CD4-positive, alpha-beta T cell (primary cell): ENCODE measurements around the gene MAP2K7. TPM values are rescaled to one million over a fixed set of nuclear protein-coding genes. Genes with fewer than 3 reads are reported as not detected.
A peak's percentile ranks its signal among the peaks of the same experiment; 100 is the strongest.

Experiments
- ATAC-seq: fragments of 200-7000 bp; cut with Tn5 transposase; one replicate; pipeline ENCODE4 v1.10.0; 2022; ENCODE audit warnings: mild to moderate bottlenecking; ENCODE audit not compliant: poor library complexity
- CTCF ChIA-PET: fragments of 350-600 bp; sonication (Branson Sonifier 250); formaldehyde crosslinking; loops from one replicate; lab custom pipeline; 2021; ENCODE audit warnings: antibody characterized with exemption, inconsistent platforms; lab: Charles Lee
- POLR2A ChIA-PET: fragments of 350-600 bp; sonication (Branson Sonifier 250); formaldehyde crosslinking; loops from one replicate; lab custom pipeline; 2021; ENCODE audit warnings: antibody characterized with exemption, inconsistent platforms; lab: Charles Lee
- DNase-seq, 14 experiments: peaks; one replicate each; pipeline ENCODE4 v3.0.0-alpha.2; 2013 to 2020; ENCODE audit warnings: mixed read lengths in 2 of 14
- H3K27ac ChIP-seq, 2 donors: one replicate each; pipeline versions ENCODE4 v1.5.1 to v1.7.0; 2013; ENCODE audit warnings: low read length in 2 of 2, low read depth in 1 of 2, mild to moderate bottlenecking in 1 of 2
- H3K27me3 ChIP-seq, 2 experiments: 1 replicate in 1 of 2; 2 replicates in 1 of 2; pipeline versions ENCODE4 v1.6.1 to v1.7.0; 2013; ENCODE audit warnings: low read length in 2 of 2, control low read depth in 1 of 2, mild to moderate bottlenecking in 1 of 2, moderate library complexity in 1 of 2; ENCODE audit not compliant: insufficient read depth in 2 of 2, control insufficient read depth in 1 of 2
- H3K36me3 ChIP-seq: one replicate; pipeline ENCODE4 v1.6.1; 2013; ENCODE audit warnings: low read length, control low read depth; ENCODE audit not compliant: insufficient read depth
- H3K4me1 ChIP-seq: one replicate; pipeline ENCODE4 v1.6.1; 2013; ENCODE audit warnings: low read length, control low read depth; ENCODE audit not compliant: insufficient read depth
- H3K4me3 ChIP-seq: one replicate; pipeline ENCODE4 v1.5.1; 2013; ENCODE audit warnings: mild to moderate bottlenecking, low read length, moderate library complexity
- H3K9me3 ChIP-seq, 2 experiments: 1 replicate in 1 of 2; 2 replicates in 1 of 2; pipeline versions ENCODE4 v1.6.1 to v1.7.0; 2013; ENCODE audit warnings: low read length in 2 of 2, mild to moderate bottlenecking in 2 of 2, control low read depth in 1 of 2, moderate library complexity in 1 of 2; ENCODE audit not compliant: control insufficient read depth in 1 of 2, insufficient read depth in 1 of 2
- H3K27ac Mint-ChIP-seq: one replicate; pipeline ENCODE4 v1.8.0; 2020; ENCODE audit warnings: mixed read lengths
- H3K27me3 Mint-ChIP-seq: one replicate; pipeline ENCODE4 v1.8.0; 2021; ENCODE audit warnings: mixed read lengths
- H3K36me3 Mint-ChIP-seq: one replicate; pipeline ENCODE4 v1.8.0; 2021; ENCODE audit warnings: low read depth, mixed read lengths
- H3K4me1 Mint-ChIP-seq: one replicate; pipeline ENCODE4 v1.8.0; 2021; ENCODE audit warnings: low read depth, mixed read lengths
- H3K4me3 Mint-ChIP-seq: one replicate; pipeline ENCODE4 v1.8.0; 2020; ENCODE audit warnings: mild to moderate bottlenecking, mixed read lengths
- H3K9me3 Mint-ChIP-seq: one replicate; pipeline ENCODE4 v1.8.0; 2020; ENCODE audit warnings: mixed read lengths
- intact Hi-C, 2 experiments: fragments of 100-400 bp; cut with DNase I in 1 of 2; cut with micrococcal nuclease in 1 of 2; formaldehyde crosslinking; loops; one replicate each; pipeline versions ENCODE4 v1.15.1 to v1.9.0; 2023 to 2025; cut with DNase I, micrococcal nuclease
- total RNA-seq, 174 experiments: library from RNA in 2 of 174; stranded (reverse) in 2 of 174; gene quantifications; one replicate each; pipeline ENCODE4 v1.2.3 and lab custom pipeline; 2021 to 2026
- TF ChIP-seq, protein P1 (sequence below): fragments of 200-600 bp; IDR thresholded peaks from one replicate; pipeline ENCODE4 v1.8.0; 2022; ENCODE audit warnings: antibody characterized with exemption, mild to moderate bottlenecking

Gene MAP2K7
- total RNA-seq, 2 experiments from 2014 or later: 81.7 to 82.3 TPM

- Mint-ChIP-seq H3K4me3 (peak overlapping the region; percentile 91), H3K36me3 (peaks cover 26% of the 10 kb centered on the region), H3K27me3 (peaks cover 6% of the 10 kb centered on the region), H3K27ac (peak overlapping the region; percentile 89), H3K4me1 (peaks cover 26% of the 10 kb centered on the region), H3K9me3 (no peaks in the 10 kb centered on the region)
- Histone ChIP-seq H3K4me1 (peaks cover 55% of the 10 kb centered on the region), H3K4me3 (peak overlapping the region; percentile 85), H3K27ac (peak overlapping the region; percentile 68 to 87), H3K9me3 (no peaks in the 10 kb centered on the region), H3K27me3 (no peaks in the 10 kb centered on the region), H3K36me3 (peaks cover 29% of the 10 kb centered on the region)
- TF ChIP-seq, protein P1, sequence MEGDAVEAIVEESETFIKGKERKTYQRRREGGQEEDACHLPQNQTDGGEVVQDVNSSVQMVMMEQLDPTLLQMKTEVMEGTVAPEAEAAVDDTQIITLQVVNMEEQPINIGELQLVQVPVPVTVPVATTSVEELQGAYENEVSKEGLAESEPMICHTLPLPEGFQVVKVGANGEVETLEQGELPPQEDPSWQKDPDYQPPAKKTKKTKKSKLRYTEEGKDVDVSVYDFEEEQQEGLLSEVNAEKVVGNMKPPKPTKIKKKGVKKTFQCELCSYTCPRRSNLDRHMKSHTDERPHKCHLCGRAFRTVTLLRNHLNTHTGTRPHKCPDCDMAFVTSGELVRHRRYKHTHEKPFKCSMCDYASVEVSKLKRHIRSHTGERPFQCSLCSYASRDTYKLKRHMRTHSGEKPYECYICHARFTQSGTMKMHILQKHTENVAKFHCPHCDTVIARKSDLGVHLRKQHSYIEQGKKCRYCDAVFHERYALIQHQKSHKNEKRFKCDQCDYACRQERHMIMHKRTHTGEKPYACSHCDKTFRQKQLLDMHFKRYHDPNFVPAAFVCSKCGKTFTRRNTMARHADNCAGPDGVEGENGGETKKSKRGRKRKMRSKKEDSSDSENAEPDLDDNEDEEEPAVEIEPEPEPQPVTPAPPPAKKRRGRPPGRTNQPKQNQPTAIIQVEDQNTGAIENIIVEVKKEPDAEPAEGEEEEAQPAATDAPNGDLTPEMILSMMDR: no peak
- ChIA-PET POLR2A (interaction anchor here (0.7 to 2.2 kb wide), 15 partner anchors 8 to 555 kb away, joined by 3 to 116 read pairs (median 4); partner anchors contain the start of genes ARHGEF18, PET100, PNPLA6 and SNAPC2), CTCF (interaction anchor here (0.6 to 3.5 kb wide), 13 partner anchors 12 to 1544 kb away, joined by 3 to 26 read pairs (median 4); partner anchors contain the start of genes PRR36, SNAPC2, TIMM44 and TRAPPC5)
- intact Hi-C loops: loop anchor here in 1 of 2 experiments (1.0 to 10.0 kb wide), 3 partner anchors 16 to 370 kb away; partner anchors contain the start of genes PNPLA6, SNAPC2 and TIMM44
- ATAC-seq (peak; percentile 62), DNase-seq (peak in 8 of 14 experiments; percentile 30 to 93 (median 68))
Observed at GRCh38 chr19:7904074-7905020, 670 bp downstream of the MAP2K7 start.

DNA sequence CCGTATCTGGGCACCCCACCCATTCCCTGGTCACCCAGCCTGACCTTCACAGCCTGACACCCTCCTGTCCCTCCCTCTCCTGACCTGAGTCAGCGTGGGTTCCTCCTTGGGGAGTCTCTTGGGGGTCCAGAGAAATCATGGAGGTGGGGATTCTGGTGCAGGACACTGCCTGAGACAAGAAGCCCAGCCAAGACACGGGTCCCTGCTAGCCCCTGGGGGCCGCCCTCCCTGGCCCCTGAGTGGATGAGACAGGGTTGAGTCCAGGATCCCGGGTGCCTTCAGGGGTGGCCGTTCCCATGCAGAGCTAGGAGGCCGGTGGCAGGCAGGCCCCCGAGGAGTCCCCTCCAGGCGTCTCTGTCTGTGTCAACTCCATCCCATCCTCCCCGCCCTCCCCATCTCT, 1.6 kb downstream of the MAP2K7 start:
- intact Hi-C loops: loop anchor here in 1 of 2 experiments (10.0 kb wide), 1 partner anchor 370 kb away; the partner anchor contains the start of gene PNPLA6
- H3K27ac ChIP-seq: no peak overlapping the region
- H3K9me3 Mint-ChIP-seq: no peaks in the 10 kb centered on the region
- H3K4me1 Mint-ChIP-seq: peaks cover 26% of the 10 kb centered on the region
- H3K27me3 ChIP-seq: no peaks in the 10 kb centered on the region
- ChIA-PET CTCF (no interaction called here), POLR2A (interaction anchor here (1.7 kb wide), 1 partner anchor 16 kb away, joined by 4 read pairs; the partner anchor contains the start of gene SNAPC2)
- H3K36me3 Mint-ChIP-seq: peaks cover 26% of the 10 kb centered on the region
- H3K27me3 Mint-ChIP-seq: peaks cover 6% of the 10 kb centered on the region
- no peak overlapping the region for H3K4me3 ChIP-seq
- peak overlapping the region; percentile 89 for H3K27ac Mint-ChIP-seq
- peaks cover 36% of the 10 kb centered on the region for H3K36me3 ChIP-seq
- no peak for ATAC-seq
- peak in 1 of 14 experiments; percentile 37 for DNase-seq
- TF ChIP-seq, protein P1: no peak
- H3K4me3 Mint-ChIP-seq: peak overlapping the region; percentile 91
- H3K9me3 ChIP-seq: no peaks in the 10 kb centered on the region
- peaks cover 55% of the 10 kb centered on the region for H3K4me1 ChIP-seq

DNA sequence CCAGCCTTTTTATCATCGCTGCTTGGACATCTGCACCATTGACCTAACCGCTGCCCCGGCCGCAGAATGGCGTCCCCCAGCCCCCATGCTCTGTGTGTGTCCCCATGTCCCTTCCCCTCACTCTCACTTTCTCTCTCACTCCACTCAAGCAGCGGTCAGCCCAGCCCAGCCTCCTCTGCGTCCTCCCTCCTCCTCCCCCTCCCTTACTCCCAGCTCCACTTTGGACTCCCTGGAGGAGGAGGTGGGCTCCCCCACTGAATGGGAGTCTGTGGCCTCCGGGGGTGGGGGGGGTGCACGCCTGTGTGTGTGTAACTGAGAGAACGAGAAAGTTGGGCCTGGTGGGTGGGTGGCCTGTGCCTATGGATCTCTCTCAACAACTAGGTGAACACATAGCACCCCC, 2.2 kb downstream of the MAP2K7 start:
- Mint-ChIP-seq H3K4me3 (peak overlapping the region; percentile 91), H3K36me3 (peaks cover 32% of the 10 kb centered on the region), H3K9me3 (no peaks in the 10 kb centered on the region), H3K4me1 (peaks cover 26% of the 10 kb centered on the region), H3K27ac (peak overlapping the region; percentile 89), H3K27me3 (peaks cover 6% of the 10 kb centered on the region)
- Histone ChIP-seq H3K36me3 (peaks cover 42% of the 10 kb centered on the region), H3K4me3 (no peak overlapping the region), H3K27ac (no peak overlapping the region), H3K27me3 (no peaks in the 10 kb centered on the region), H3K4me1 (peaks cover 55% of the 10 kb centered on the region), H3K9me3 (no peaks in the 10 kb centered on the region)
- ChIA-PET POLR2A (interaction anchor here (1.7 kb wide), 1 partner anchor 15 kb away, joined by 4 read pairs; the partner anchor contains the start of gene SNAPC2), CTCF (no interaction called here)
- DNase-seq (peak in 1 of 14 experiments; percentile 37), ATAC-seq (no peak)
- TF ChIP-seq, protein P1: no peak
- intact Hi-C loops: loop anchor here in 1 of 2 experiments (10.0 kb wide), 1 partner anchor 371 kb away; the partner anchor contains the start of gene PNPLA6
